Measurements from ENCODE around the gene ZNF800.
A peak's percentile ranks its signal among the peaks of the same experiment; 100 is the strongest.

The ZNF800 gene

GRCh38 chr7:127391591-127392181, 822 bp downstream of the ZNF800 start (continued):
- TF ChIP-seq KLF8 (tag by site-specific recombination; IDR thresholded peaks at IDR 0.05) (no peak), ZNF132 (tag by site-specific recombination; IDR thresholded peaks at IDR 0.05; ENCODE audit: borderline replicate concordance) (no peak), ZNF560 (tag by site-specific recombination; IDR thresholded peaks at IDR 0.05; ENCODE audit: borderline replicate concordance) (no peak), ZNF169 (tag by site-specific recombination; IDR thresholded peaks at IDR 0.05) (no peak), ZNF629 (tag by site-specific recombination; IDR thresholded peaks at IDR 0.05) (no peak), ZNF488 (tag by site-specific recombination; IDR thresholded peaks at IDR 0.05) (no peak), KLF9 (tag by site-specific recombination; IDR thresholded peaks at IDR 0.05; ENCODE audit: low read depth) (no peak), ZFP69B (tag by site-specific recombination; IDR thresholded peaks at IDR 0.05) (no peak), FEZF1 (tag by site-specific recombination; IDR thresholded peaks at IDR 0.05) (no peak), ZNF302 (tag by site-specific recombination; IDR thresholded peaks at IDR 0.05; ENCODE audit: low read depth) (no peak), ZNF274 (IDR thresholded peaks at IDR 0.05; ENCODE audit: low read length) (no peak), ZNF274 (tag by site-specific recombination; IDR thresholded peaks at IDR 0.05; ENCODE audit: borderline replicate concordance) (no peak), ZNF837 (tag by site-specific recombination; IDR thresholded peaks at IDR 0.05) (no peak), ZNF600 (tag by site-specific recombination; IDR thresholded peaks at IDR 0.05) (peak; percentile 41; the same call in 1 of the 2 replicates), ZNF768 (tag by site-specific recombination; IDR thresholded peaks at IDR 0.05) (no peak), KLF17 (tag by site-specific recombination; IDR thresholded peaks at IDR 0.05) (no peak), ZNF221 (tag by site-specific recombination; IDR thresholded peaks at IDR 0.05; ENCODE audit: borderline replicate concordance) (no peak), ZNF214 (tag by site-specific recombination; IDR thresholded peaks at IDR 0.05; ENCODE audit: borderline replicate concordance) (no peak)

GRCh38 chr7:127390817-127391590, 1.5 kb downstream of the ZNF800 start:
- peaks cover 3% of the 10 kb centered on the region; the same call in 1 of the 2 replicates for H3K4me1 ChIP-seq (ENCODE audit: control insufficient read depth, insufficient read depth, low read length)
- ChIA-PET CTCF (interaction anchor here (0.6 to 1.8 kb wide), 6 partner anchors 9 to 643 kb away, joined by 3 to 7 read pairs (median 3); no protein-coding TSS in a partner anchor), POLR2A (interaction anchor here (2.1 kb wide), 1 partner anchor 13 kb away, joined by 10 read pairs; no protein-coding TSS in a partner anchor)
- TF ChIP-seq ZNF174 (tag by site-specific recombination; IDR thresholded peaks at IDR 0.05): no peak
- no peak for TF ChIP-seq ZNF544 (tag by site-specific recombination; IDR thresholded peaks at IDR 0.05)
- no peak for TF ChIP-seq KLF1 (tag by site-specific recombination; IDR thresholded peaks at IDR 0.05)
- TF ChIP-seq ZBTB48 (tag by site-specific recombination; IDR thresholded peaks at IDR 0.05): 0 out of 2 replicates have a peak, but pooled peaks have one; percentile 38
- peak; percentile 46 for TF ChIP-seq PRDM6 (tag by site-specific recombination; IDR thresholded peaks at IDR 0.05)
- no peak for TF ChIP-seq ZNF148 (tag by site-specific recombination; IDR thresholded peaks at IDR 0.05; ENCODE audit: borderline replicate concordance)
- no peak for TF ChIP-seq TSHZ1 (tag by site-specific recombination; IDR thresholded peaks at IDR 0.05; ENCODE audit: borderline replicate concordance)
- TF ChIP-seq FEZF1 (tag by site-specific recombination; IDR thresholded peaks at IDR 0.05): no peak
- no peak for TF ChIP-seq HOXC10 (CRISPR knock-in tag; IDR thresholded peaks at IDR 0.05)

More at GRCh38 chr7:127390817-127391590, 1.5 kb downstream of the ZNF800 start:
- peak overlapping the region; percentile 97 for H3K4me3 ChIP-seq (ENCODE audit: low read depth, low read length)
- peaks cover 7 to 30% of the 10 kb centered on the region in 2 experiments for H3K36me3 ChIP-seq (ENCODE audit: control insufficient read depth in 2 of 2, insufficient read depth in 1 of 2, low read length in 2 of 2)
- peak overlapping the region; percentile 57; the same call in 1 of the 2 replicates for H3K27ac ChIP-seq (ENCODE audit: extremely low read depth, low read depth, low read length)
- no peaks in the 10 kb centered on the region for H3K9me3 ChIP-seq (ENCODE audit: control insufficient read depth, insufficient read depth, low read depth, low read length)

Data from HEK293 (cell line).